NCI-H2196 treated with DMSO at 0.1 percent for 48 hours (cell line): ENCODE data around the gene BRSK2.

Experiments used
- DNase-seq: peaks from one replicate; lab custom pipeline; 2025; ENCODE audit not compliant: unreplicated experiment; lab: John Stamatoyannopoulos, UW

The BRSK2 gene

GRCh38 chr11:1479006-1479677 is 89.4 kb downstream of the BRSK2 start:
- no peak for DNase-seq

GRCh38 chr11:1479678-1480118 is 90.0 kb downstream of the BRSK2 start:
- DNase-seq, result no peak

- DNase-seq, result no peak
Observed at GRCh38 chr11:1480191-1480554, 90.4 kb downstream of the BRSK2 start.

- DNase-seq, result no peak
Observed at GRCh38 chr11:1480555-1481482, 91.1 kb downstream of the BRSK2 start.

DNA sequence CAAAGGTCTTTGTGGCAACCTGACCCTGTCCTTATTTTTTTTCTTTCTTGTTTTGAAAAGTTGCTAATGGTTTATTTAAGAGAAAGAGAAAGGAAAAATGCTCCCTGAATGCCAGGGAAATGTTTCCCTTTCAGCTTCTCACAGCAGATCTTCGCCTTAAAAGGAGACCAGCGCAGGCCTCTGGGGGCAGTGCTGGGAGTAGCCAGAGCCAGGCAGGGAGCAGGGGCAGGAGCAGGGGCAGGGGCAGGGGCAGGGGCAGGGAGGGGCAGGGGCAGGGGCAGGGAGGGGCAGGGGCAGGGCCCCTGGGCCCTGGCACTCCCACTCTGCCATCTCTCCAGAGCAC is 91.7 kb downstream of the BRSK2 start:
- no peak for DNase-seq

GRCh38 chr11:1481861-1482441 is 92.2 kb downstream of the BRSK2 start:
- no peak for DNase-seq

DNA sequence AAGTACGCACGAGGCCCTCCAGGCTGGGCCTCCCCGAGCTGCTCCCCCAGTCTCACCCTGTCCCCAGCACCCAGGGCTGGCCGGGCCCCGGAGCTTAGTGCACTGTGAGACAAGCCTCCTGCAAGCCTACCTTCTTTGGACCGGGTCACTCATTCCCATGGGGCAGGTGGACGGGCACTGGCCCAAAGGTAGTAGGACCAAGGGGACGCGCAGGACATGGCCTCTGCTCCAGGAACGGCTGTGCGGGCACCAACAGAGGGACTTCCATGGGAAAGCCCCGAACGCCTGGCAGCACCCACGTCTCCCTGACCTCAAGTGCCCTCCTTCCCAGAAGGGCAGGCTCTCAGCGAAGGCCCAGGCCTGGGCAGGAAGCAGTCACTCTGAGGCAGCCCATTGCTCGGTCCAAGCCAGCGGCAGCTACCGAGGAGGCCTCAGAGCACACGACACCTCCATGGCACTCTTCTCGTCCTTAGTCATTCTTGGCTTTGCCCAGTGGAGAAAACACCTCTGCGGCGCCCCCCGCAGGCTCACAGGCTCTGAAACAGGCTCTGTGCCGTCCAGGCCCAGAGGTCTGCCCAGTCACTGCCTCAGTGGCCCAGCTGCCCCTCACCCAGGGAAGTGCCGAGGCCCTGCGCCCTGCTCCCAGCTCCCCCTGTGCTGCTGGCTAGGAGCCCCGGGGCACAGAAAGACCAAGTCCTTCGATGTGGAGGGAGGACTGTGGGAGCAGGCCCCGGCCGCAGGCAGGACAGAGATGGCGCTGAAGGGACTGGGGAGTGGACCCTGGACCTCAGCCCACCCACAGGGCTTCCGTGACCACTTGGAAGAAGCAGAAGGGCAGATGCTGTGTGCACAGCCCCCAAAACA is 93.1 kb downstream of the BRSK2 start:
- no peak for DNase-seq

GRCh38 chr11:1483445-1483961 is 93.8 kb downstream of the BRSK2 start:
- no peak for DNase-seq

GRCh38 chr11:1484061-1484671 is 94.4 kb downstream of the BRSK2 start:
- DNase-seq, result no peak

GRCh38 chr11:1484695-1485503 is 95.2 kb downstream of the BRSK2 start:
- no peak for DNase-seq

- DNase-seq, result no peak
Observed at GRCh38 chr11:1485504-1485885, 95.8 kb downstream of the BRSK2 start.

DNA sequence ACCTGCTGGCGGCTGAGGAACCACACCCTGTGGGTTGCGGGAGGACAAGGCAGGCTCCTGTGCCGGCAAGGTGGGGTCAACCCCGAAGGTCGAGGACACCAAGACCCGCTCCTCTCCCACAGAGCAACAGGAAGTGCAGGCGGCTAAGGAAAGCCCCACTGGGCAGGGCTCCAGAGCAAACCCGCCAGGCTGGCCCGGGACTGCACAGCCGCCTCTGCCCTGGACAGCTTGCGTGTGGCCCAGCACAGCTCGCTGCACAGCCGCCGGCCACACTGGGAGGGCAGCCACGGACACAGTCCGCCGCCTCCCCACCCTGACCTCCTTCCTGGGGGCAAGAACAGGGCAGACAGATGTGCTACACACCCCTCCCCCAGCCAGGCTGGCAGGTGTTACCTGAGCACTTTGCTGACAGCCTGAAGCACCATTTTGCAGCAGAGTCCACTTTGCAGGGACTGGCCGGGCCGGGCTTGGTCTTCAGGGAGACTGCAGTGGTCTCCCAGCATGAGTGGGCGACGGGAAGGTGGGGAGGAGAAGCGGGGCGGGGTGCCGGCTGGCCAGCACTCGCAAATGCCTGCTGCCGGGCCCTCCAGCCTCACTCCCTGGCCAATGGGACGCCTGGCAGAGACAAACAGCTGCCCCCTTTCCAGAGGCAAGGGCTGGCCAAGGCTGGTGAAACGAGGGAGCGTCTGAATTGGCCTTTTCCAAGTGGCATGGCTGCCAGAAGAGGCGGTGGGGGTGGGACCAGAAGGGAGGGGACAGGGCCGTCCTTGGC is 96.5 kb downstream of the BRSK2 start, which contains the start of gene MOB2:
MOB2 (minus strand) TSS at position 726 of the 772 bp plus-strand sequence; CDS start at position 503, 223 bp downstream.
- DNase-seq, result no peak

DNA sequence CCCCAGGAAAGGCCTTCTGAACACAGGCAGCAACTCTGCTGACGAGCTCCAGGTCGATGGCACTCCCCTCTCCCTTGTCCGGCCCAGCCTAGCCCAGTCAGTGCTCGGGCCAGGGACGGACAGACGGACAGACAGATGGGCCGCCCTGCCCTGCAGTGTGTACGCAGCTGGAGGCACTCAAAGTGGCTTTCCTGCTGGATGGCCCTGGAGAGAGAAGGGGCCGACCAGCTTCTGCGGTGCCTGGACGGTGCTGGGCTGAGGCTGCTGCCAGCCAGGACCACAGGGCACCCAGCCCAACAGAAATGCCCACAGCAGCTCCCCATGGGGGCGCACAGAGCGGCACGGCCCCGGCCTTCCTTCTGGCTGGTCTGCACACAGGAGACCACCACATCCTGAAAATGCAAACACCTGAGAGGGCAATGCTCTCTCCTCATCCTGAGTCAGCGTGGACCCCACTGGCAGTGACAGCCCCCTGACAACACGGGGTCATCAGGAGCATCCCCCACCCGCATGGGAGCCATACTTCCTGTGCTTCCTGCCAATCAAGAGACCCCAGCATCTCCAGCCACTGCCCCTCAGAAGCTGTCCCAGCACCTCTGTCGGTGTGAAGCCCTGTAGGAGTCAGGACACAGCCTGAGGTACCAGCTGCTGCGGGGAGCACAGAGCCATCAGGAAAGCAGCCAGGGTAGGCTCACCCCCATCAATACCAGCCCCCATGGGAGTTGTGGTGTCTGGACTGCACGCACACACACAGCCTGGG is 97.5 kb downstream of the BRSK2 start:
- DNase-seq, result no peak

DNA sequence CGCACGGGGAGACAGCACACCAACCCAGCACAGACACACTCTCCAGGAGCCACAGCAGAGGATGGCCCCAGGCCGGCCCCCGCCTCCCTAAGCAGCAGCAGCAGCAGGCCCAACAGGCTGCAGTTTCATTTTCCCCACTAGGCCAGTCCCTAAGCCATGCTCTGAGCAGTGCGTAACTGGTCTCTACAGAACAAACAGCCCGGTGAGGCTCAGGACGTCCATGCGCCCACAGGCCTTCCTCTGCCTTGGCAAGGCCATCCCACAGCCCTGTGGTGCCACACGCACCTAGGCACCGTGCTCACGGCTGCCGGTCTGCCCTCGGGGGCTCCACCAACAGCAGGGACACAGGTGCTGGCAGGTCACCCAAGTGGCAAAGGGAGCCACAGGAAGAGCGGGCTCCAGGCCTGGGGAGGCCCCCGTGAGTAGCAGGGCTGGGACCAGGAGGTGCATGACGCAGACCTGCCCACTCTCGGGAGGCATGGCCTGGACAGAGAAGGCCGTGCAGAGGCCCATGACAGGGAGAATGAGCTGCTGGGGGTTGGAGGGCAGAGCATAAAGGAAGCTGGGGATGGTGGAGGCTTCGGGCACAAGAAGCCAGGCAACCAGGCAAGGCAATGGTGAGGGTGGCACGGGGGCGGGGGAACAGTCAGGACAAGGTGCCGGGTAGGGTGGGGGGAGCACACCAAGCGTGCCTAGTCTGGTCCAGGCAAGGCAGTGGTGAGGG is 98.3 kb downstream of the BRSK2 start:
- DNase-seq, result no peak

GRCh38 chr11:1488575-1489180 is 98.9 kb downstream of the BRSK2 start:
- no peak for DNase-seq

DNA sequence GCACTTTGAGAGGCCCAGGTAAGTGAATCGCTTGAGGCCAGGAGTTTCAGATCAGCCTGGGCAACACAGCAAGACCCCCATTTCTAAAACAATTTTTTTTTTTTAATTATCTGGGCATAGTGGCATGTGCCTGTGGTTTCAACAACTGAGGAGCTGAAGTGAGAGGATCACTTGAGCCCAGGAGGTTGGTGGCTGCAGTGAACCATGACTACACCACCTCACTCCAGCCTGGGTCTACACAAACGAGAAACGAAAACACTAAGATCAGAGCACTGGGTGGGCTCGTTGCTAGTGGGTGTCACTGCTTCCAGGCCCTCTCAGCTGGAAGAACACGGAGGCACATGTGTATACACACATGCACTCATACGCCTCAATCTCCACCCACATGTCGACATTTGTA is 100.9 kb downstream of the BRSK2 start:
- DNase-seq, result no peak

DNA sequence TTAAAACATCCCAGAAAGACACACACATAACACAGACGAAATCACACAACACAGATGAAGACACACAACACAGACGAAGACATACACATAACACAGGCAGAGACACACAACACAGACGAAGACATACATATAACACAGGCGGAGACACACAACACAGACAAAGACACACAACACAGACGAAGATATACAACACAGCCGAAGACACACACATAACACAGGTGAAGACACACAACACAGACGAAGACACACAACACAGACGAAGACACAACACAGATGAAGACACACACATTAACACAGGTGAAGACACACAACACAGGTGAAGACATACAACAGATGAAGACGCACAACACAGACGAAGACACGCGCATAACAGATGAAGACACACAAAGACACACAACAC is 101.6 kb downstream of the BRSK2 start:
- DNase-seq, result no peak
